ENCODE measurements around the gene S100A13. TPM values are rescaled to one million over a fixed set of nuclear protein-coding genes. Genes with fewer than 3 reads are reported as not detected.

The S100A13 gene
- total RNA-seq, 4 donors from 2014 or later, result 44.4 to 63.3 (median 55.7) TPM

DNA sequence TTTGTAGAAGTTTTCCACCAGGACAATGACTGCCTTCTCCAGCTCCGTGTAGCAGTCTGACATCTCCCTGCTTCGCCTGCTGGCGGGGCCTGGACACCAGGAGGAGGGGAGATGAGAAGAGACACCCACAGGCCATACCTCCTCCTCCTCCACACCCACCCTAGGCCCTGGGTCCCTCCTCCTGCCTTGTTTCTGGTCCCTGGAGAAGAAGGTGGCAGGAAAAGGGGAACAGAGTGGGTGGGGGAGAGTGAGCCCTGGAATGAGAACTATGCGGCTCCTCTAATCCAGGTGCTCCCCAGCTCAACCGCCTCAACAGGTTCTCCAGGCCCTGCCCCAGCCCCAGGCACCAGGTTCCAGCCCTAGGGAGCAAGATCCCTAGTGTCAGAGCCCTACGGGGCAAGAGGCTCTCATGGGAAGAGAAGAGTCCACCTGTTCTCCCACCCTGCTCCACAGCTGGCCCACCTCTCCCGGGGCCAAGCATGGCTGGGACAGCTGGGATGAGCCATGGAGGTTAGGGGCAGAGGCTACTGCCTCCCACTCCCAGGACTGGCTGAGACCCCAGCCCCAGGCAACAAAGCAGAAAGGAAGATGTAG is 19.1 kb downstream of the S100A13 start:
- peak overlapping the region; percentile 92 to 96 (median 94) for H3K27ac ChIP-seq
- 33% methylated on average over 1 of the region's 7 CpGs; no CpG with 5 or more reads in 1 of the 2 donors for WGBS, 2 donors
- no peak for DNase-seq
- no peaks in the 10 kb centered on the region for H3K9me3 ChIP-seq
- H3K36me3 ChIP-seq, result peaks cover 14 to 49% (median 20%) of the 10 kb centered on the region in 3 donors
- no peak for TF ChIP-seq POLR2A (IDR thresholded peaks at IDR 0.05)
- TF ChIP-seq, protein P1, sequence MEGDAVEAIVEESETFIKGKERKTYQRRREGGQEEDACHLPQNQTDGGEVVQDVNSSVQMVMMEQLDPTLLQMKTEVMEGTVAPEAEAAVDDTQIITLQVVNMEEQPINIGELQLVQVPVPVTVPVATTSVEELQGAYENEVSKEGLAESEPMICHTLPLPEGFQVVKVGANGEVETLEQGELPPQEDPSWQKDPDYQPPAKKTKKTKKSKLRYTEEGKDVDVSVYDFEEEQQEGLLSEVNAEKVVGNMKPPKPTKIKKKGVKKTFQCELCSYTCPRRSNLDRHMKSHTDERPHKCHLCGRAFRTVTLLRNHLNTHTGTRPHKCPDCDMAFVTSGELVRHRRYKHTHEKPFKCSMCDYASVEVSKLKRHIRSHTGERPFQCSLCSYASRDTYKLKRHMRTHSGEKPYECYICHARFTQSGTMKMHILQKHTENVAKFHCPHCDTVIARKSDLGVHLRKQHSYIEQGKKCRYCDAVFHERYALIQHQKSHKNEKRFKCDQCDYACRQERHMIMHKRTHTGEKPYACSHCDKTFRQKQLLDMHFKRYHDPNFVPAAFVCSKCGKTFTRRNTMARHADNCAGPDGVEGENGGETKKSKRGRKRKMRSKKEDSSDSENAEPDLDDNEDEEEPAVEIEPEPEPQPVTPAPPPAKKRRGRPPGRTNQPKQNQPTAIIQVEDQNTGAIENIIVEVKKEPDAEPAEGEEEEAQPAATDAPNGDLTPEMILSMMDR (IDR thresholded peaks at IDR 0.05), result no peak
- H3K4me1 ChIP-seq, result peaks cover 30 to 62% (median 41%) of the 10 kb centered on the region in 3 donors
- intact Hi-C loops (cut with DNase I), result no loop called here
- no peaks in the 10 kb centered on the region for H3K27me3 ChIP-seq
- peak overlapping the region; percentile 54 to 76 (median 66) for H3K4me3 ChIP-seq

DNA sequence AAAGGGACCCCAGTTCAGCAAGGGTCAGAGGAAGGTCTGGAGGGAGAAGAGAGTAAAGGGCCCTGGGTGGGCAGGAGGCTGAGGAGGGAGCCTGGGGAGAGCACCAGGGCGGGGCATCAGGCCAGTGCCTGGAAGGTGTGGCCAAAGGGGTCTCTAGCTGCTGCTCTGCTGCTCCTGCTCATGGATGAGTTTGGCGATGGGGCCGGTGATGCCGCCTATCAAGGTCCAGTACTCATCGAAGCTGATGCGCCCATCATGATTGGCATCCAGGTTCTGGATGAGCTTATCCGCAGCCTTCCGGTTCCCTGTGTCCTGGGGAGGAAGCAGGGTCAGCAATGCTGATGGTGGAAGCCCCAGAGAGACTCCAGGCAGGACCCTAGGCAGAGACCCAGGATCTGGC is 19.9 kb downstream of the S100A13 start:
- Histone ChIP-seq H3K4me1 (peaks cover 30 to 59% (median 41%) of the 10 kb centered on the region in 3 donors), H3K27me3 (no peaks in the 10 kb centered on the region), H3K9me3 (no peaks in the 10 kb centered on the region), H3K27ac (peak overlapping the region; percentile 92 to 96 (median 94)), H3K36me3 (peaks cover 14 to 54% (median 20%) of the 10 kb centered on the region in 3 donors), H3K4me3 (peak overlapping the region in 3 of 4 donors; percentile 66 to 76 (median 67))
- intact Hi-C loops (cut with DNase I), result no loop called here
- TF ChIP-seq POLR2A (IDR thresholded peaks at IDR 0.05), result no peak
- TF ChIP-seq, protein P1 (IDR thresholded peaks at IDR 0.05), result no peak
- WGBS, 2 donors, result 76 to 98% methylated on average over 5 to 6 of the region's 8 CpGs
- no peak for DNase-seq

DNA sequence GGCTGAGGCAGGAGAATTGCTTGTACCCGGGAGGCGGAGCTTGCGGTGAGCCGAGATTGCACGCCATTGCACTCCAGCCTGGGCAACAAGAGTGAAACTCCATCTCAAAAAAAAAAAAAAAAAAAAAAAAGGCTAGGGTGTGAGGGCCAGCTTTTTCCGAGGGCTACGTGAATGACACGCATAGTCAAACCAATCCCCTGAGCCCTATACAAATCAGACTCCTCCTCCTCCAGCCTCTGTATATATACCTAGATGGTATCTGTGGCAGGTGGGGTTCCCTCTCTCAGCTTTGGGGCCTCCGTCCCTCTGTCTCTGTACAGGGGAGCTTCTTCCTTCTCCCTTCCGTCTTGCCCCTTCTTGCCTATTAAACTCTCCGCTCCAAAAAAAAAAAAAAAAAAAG is 21.1 kb downstream of the S100A13 start:
- Histone ChIP-seq H3K36me3 (peaks cover 14 to 58% (median 20%) of the 10 kb centered on the region in 3 donors), H3K4me1 (peaks cover 30 to 54% (median 41%) of the 10 kb centered on the region in 3 donors), H3K27ac (no peak overlapping the region), H3K27me3 (no peaks in the 10 kb centered on the region), H3K4me3 (no peak overlapping the region), H3K9me3 (no peaks in the 10 kb centered on the region)
- intact Hi-C loops (cut with DNase I), result no loop called here
- WGBS, 2 donors, result 91 to 94% methylated on average over 6 to 10 of the region's 11 CpGs
- no peak for TF ChIP-seq POLR2A (IDR thresholded peaks at IDR 0.05)
- TF ChIP-seq, protein P1 (IDR thresholded peaks at IDR 0.05), result no peak
- DNase-seq, result no peak

DNA sequence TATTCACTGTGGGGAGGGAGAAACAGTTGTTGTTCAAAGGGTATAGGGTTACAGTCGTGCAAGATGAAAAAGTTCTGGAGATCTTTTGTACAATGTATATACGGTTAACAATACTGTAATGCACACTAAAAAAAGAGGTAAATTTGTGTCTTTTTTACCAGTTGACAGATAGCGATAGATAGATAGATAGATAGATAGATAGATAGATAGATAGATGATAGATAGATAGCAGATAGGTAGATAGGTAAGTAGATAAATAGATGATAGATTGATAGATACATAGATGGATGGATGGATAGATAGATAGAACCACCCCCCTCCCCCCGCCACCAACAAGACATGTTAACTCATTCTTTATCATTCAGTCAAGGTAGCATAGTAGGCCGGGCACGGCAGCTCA is 24.6 kb downstream of the S100A13 start:
- Histone ChIP-seq H3K4me1 (peaks cover 8 to 27% (median 20%) of the 10 kb centered on the region in 3 donors), H3K36me3 (peaks cover 14 to 64% (median 18%) of the 10 kb centered on the region in 3 donors), H3K27ac (no peak overlapping the region), H3K4me3 (no peak overlapping the region), H3K9me3 (no peaks in the 10 kb centered on the region), H3K27me3 (no peaks in the 10 kb centered on the region)
- no peak for TF ChIP-seq POLR2A (IDR thresholded peaks at IDR 0.05)
- TF ChIP-seq, protein P1 (IDR thresholded peaks at IDR 0.05), result no peak
- intact Hi-C loops (cut with DNase I), result no loop called here
- no peak for DNase-seq
- WGBS, 2 donors, result 75 to 83% methylated on average over 5 to 6 of the region's 6 CpGs

DNA sequence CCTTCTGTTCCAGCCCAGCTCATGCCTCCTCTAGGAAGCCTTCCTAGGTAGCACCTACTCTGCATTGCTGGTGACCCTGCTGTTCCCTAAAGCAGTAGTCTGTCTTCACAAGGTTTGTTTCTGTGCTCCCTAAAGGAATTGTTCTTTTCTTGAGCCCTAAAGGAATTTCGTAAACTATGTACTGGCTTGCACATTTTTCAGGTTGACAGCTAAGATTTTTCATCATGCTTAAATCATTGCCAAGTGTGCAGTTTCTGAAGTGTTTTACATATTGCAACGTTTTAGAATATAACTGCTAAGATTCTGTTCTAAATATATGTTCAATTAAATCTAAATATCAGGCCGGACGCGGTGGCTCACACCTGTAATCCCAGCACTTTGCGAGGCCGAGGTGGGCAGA is 27.5 kb downstream of the S100A13 start:
- intact Hi-C loops (cut with DNase I), result no loop called here
- TF ChIP-seq, protein P1 (IDR thresholded peaks at IDR 0.05), result no peak
- TF ChIP-seq POLR2A (IDR thresholded peaks at IDR 0.05), result no peak
- Histone ChIP-seq H3K27ac (no peak overlapping the region), H3K4me1 (peaks cover 0 to 7% (median 7%) of the 10 kb centered on the region in 3 donors), H3K4me3 (no peak overlapping the region), H3K27me3 (no peaks in the 10 kb centered on the region), H3K9me3 (no peaks in the 10 kb centered on the region), H3K36me3 (peaks cover 0 to 35% (median 0%) of the 10 kb centered on the region in 3 donors)
- no peak for DNase-seq
- 79 to 85% methylated on average over 7 of the region's 7 CpGs for WGBS, 2 donors

Measured in esophagus squamous epithelium (tissue), 5 donors.